GM12878 (cell line): ENCODE data around the gene CAMK2A. TPM values are rescaled to one million over a fixed set of nuclear protein-coding genes. Genes with fewer than 3 reads are reported as not detected.

ENCODE experiments used
- ATAC-seq: fragments of 200-7000 bp; cut with Tn5 transposase; 3 replicates; pipeline ENCODE4 v1.9.1; 2020; ENCODE audit warnings: mild to moderate bottlenecking, moderate library complexity
- BruUV-seq: library from RNA; stranded (reverse); fragments of 400-500 nt; replicated peaks from 2 replicates; lab custom pipeline; 2021; lab: Mats Ljungman, UMichigan
- CTCF ChIA-PET: fragments of 300-600 bp; sonication (Branson Sonifier 250); formaldehyde crosslinking; extraction: SDS; loops from one replicate; lab custom pipeline; 2021; ENCODE audit warnings: inconsistent platforms; lab: Yijun Ruan, JAX
- POLR2A ChIA-PET: fragments of 350-600 bp; formaldehyde crosslinking; extraction: SDS; loops from one replicate; lab custom pipeline; 2021; ENCODE audit warnings: inconsistent platforms; lab: Charles Lee
- RAD21 ChIA-PET: fragments of 300-600 bp; sonication (Branson Sonifier 250); formaldehyde crosslinking; loops from one replicate; lab custom pipeline; 2023; ENCODE audit warnings: antibody characterized with exemption; ENCODE audit not compliant: unreplicated experiment; lab: Charles Lee
- SMC1A ChIA-PET: fragments of 300-600 bp; sonication (Branson Sonifier 250); formaldehyde crosslinking; loops from one replicate; lab custom pipeline; 2023; ENCODE audit not compliant: unreplicated experiment, uncharacterized antibody; lab: Charles Lee
- DNase-seq: peaks from one replicate; pipeline ENCODE4 v3.0.0-alpha.2; 2011; ENCODE audit warnings: low read depth, low spot score
- FAIRE-seq: peaks from 3 replicates; lab custom pipeline; 2011; peaks lifted over from hg19 to GRCh38; lab: Jason Lieb, UNC
- H2AFZ ChIP-seq: 2 replicates; pipeline ENCODE4 v1.6.0; 2011; ENCODE audit warnings: low read depth, low read length, control low read depth; ENCODE audit not compliant: control insufficient read depth
- H3K27ac ChIP-seq: 2 replicates; pipeline ENCODE4 v1.5.1; 2011; ENCODE audit warnings: control low read depth; ENCODE audit not compliant: control insufficient read depth, insufficient read depth
- H3K27me3 ChIP-seq, 2 experiments: replicated peaks in 1 of 2; 2 replicates each; pipeline versions ENCODE4 v1.6.0 to v1.6.1; 2011; ENCODE audit warnings: low read length in 1 of 2; ENCODE audit not compliant: control insufficient read depth in 2 of 2, insufficient read depth in 2 of 2
- H3K36me3 ChIP-seq, 2 experiments: 2 replicates each; pipeline ENCODE4 v1.5.1; 2011; ENCODE audit warnings: low read length in 1 of 2; ENCODE audit not compliant: control insufficient read depth in 2 of 2, insufficient read depth in 2 of 2
- H3K4me1 ChIP-seq: 2 replicates; pipeline ENCODE4 v1.6.1; 2011; ENCODE audit warnings: mild to moderate bottlenecking, low read length, moderate library complexity, mixed read lengths; ENCODE audit not compliant: control insufficient read depth, insufficient read depth
- H3K4me2 ChIP-seq: 2 replicates; pipeline ENCODE4 v1.6.0; 2011; ENCODE audit warnings: control low read depth; ENCODE audit not compliant: control insufficient read depth, insufficient read depth
- H3K4me3 ChIP-seq: fragments of 200-600 bp; sonication (generic); 2 replicates; pipeline ENCODE4 v1.5.1; 2016
- H3K79me2 ChIP-seq: 2 replicates; pipeline ENCODE4 v1.6.0; 2011; ENCODE audit warnings: low read length; ENCODE audit not compliant: control insufficient read depth, insufficient read depth
- H3K9ac ChIP-seq: 2 replicates; pipeline ENCODE4 v1.8.0; 2011; ENCODE audit warnings: low read length, control low read depth, mixed read lengths; ENCODE audit not compliant: control insufficient read depth, insufficient read depth
- H3K9me3 ChIP-seq: replicated peaks from 3 replicates; pipeline ENCODE4 v1.5.1; 2011; ENCODE audit warnings: mild to moderate bottlenecking, low read length; ENCODE audit not compliant: control insufficient read depth, insufficient read depth
- H4K20me1 ChIP-seq: 2 replicates; pipeline ENCODE4 v1.6.0; 2011; ENCODE audit not compliant: control insufficient read depth, insufficient read depth
- ASH2L ChIP-seq: fragments of 300-600, 200-600 bp; sonication (generic); IDR thresholded peaks from 2 replicates; pipeline ENCODE4 v1.6.1; 2017; ENCODE audit warnings: low read depth, mild to moderate bottlenecking, borderline replicate concordance
- BRCA1 ChIP-seq: IDR thresholded peaks from 2 replicates; pipeline ENCODE4 v1.6.1; 2011; ENCODE audit warnings: low read depth, low read length, improper control_type of control experiment
- CUX1 ChIP-seq: IDR thresholded peaks from 2 replicates; pipeline ENCODE4 v1.6.1; 2012; ENCODE audit warnings: improper control_type of control experiment, low read depth, low read length; ENCODE audit not compliant: insufficient replicate concordance
- EED ChIP-seq: sonication (generic); IDR thresholded peaks from 2 replicates; pipeline ENCODE4 v1.6.1; 2016; ENCODE audit warnings: antibody characterized with exemption, low read depth
- GABPA ChIP-seq: IDR thresholded peaks from 2 replicates; pipeline ENCODE4 v1.6.1; 2014; ENCODE audit warnings: antibody characterized with exemption, low read depth, mild to moderate bottlenecking, inconsistent platforms
- KAT2A ChIP-seq: conservative IDR thresholded peaks from 2 replicates; pipeline ENCODE4 v1.6.1; 2011; ENCODE audit warnings: low read depth, low read length; ENCODE audit not compliant: control insufficient read depth
- PKNOX1 ChIP-seq: fragments of 450-650 bp; IDR thresholded peaks from 2 replicates; pipeline ENCODE4 v1.6.1; 2016; ENCODE audit warnings: mild to moderate bottlenecking
- POLR2AphosphoS2 ChIP-seq: IDR thresholded peaks from 2 replicates; pipeline ENCODE4 v1.6.1; 2011; ENCODE audit warnings: low read depth, mild to moderate bottlenecking, low read length, improper control_type of control experiment, moderate library complexity
- RBBP5 ChIP-seq: fragments of 200-600 bp; sonication (generic); conservative IDR thresholded peaks from 2 replicates; pipeline ENCODE4 v1.6.1; 2016
- RELA ChIP-seq: fragments of 450-650 bp; IDR thresholded peaks from 2 replicates; pipeline ENCODE4 v1.8.0; 2014; ENCODE audit warnings: borderline replicate concordance; ENCODE audit not compliant: partially characterized antibody
- SIN3A ChIP-seq: IDR thresholded peaks from 2 replicates; pipeline ENCODE4 v1.6.1; 2012; ENCODE audit warnings: low read depth, low read length, improper control_type of control experiment
- SP1 ChIP-seq: IDR thresholded peaks from one replicate; pipeline ENCODE4 v1.6.1; 2011; ENCODE audit warnings: low read depth, low read length
- YY1 ChIP-seq: IDR thresholded peaks from 2 replicates; pipeline ENCODE4 v1.6.1; 2011; ENCODE audit warnings: low read depth, mild to moderate bottlenecking, low read length
- WGBS: methylation state at CpG from one replicate; pipeline ENCODE4 v1.1.6; 2016; ENCODE audit warnings: low lambda C conversion rate; ENCODE audit not compliant: insufficient replicate concordance, insufficient coverage; ENCODE audit errors: missing lambda C conversion rate; 5-methylcytosine and 5-hydroxymethylcytosine counted together
- in situ Hi-C: fragments of 300-500 bp; cut with MboI; formaldehyde crosslinking; loops from 9 replicates; pipeline ENCODE4 v1.14.3; 2018; ENCODE audit warnings: mixed read lengths
- intact Hi-C: fragments of 100-400 bp; cut with micrococcal nuclease; formaldehyde crosslinking; loops from one replicate; pipeline ENCODE4 v1.14.2; 2022; ENCODE audit not compliant: unreplicated experiment
- polyA plus RNA-seq, 11 experiments: library from polyadenylated mRNA; depleted of rRNA in 4 of 11; unstranded in 6 of 11; stranded (reverse) in 5 of 11; fragments of >200 nt; fragmentation: Nextera tagmentation in 4 of 11; fragmentation: Illumina TruSeq in 1 of 11; extraction: Ambion mirVana in 4 of 11; extraction: Trizol in 1 of 11; gene quantifications; 1 replicate in 1 of 11; 2 replicates in 10 of 11; pipeline versions ENCODE4 v1.2.1 to v1.2.3, GENCODE V29; 2011 to 2016; ENCODE audit warnings: inconsistent platforms in 2 of 11, missing spikeins in 2 of 11, low read depth in 1 of 11
- total RNA-seq, 4 experiments: library from RNA; depleted of rRNA in 3 of 4; stranded (reverse); fragments of >200 nt in 3 of 4; fragmentation: Illumina TruSeq in 1 of 4; extraction: Trizol in 1 of 4; gene quantifications; 2 replicates each; pipeline versions ENCODE4 v1.2.1 to v1.2.3, GENCODE V29; 2013 to 2021

The CAMK2A gene
- total and polyA plus RNA-seq, 10 of the 15 experiments (the other 5 are each of a cell fraction or from before 2014, with no cell fraction given): 0.11 TPM; not detected in 9

DNA sequence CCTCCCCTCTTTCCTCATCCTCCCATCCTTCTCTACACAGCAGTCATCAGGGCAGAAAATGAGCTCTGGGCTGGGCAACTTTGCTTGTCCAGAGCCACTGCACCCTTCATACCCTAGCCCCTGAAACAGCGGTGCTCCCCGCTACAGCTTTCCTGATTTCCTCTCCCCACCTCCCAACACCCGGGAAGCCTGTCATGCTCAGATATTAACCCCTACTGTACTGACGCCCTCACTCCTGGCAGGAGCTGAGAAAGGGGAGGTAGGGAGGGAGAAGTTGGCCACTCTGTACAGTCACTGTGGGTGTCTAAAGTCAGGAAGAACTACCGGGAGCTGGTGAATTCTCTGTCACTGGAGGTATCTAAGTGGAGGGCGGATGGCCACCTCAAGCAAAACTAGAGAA, 782 bp downstream of the CAMK2A start:
- no peaks in the 10 kb centered on the region for H3K79me2 ChIP-seq
- DNase-seq: no peak
- H3K9me3 ChIP-seq: no peaks in the 10 kb centered on the region
- in situ Hi-C loops: no loop called here
- H3K4me3 ChIP-seq: no peak overlapping the region
- H3K4me2 ChIP-seq: no peak overlapping the region
- FAIRE-seq: no peak
- no peak overlapping the region for H3K9ac ChIP-seq
- H3K4me1 ChIP-seq: no peaks in the 10 kb centered on the region
- POLR2A ChIA-PET: no interaction called here
- no peaks in the 10 kb centered on the region for H4K20me1 ChIP-seq
- BruUV-seq: no TSS peak
- RAD21 ChIA-PET: no interaction called here
- H3K27me3 ChIP-seq: no peaks in the 10 kb centered on the region; a peak in 1 of 4 replicates
- CTCF ChIA-PET: interaction anchor here (0.5 kb wide), 1 partner anchor 150 kb away, joined by 3 read pairs; no protein-coding TSS in a partner anchor
- 12% methylated on average over 6 of the region's 6 CpGs for WGBS
- TF ChIP-seq SP1 (no peak), PKNOX1 (no peak), GABPA (no peak), YY1 (no peak), RBBP5 (no peak)
- TF ChIP-seq, all 136 proteins: peak for 0
- SMC1A ChIA-PET: no interaction called here
- Histone ChIP-seq H2AFZ (no peak overlapping the region), H3K36me3 (no peaks in the 10 kb centered on the region), H3K27ac (no peak overlapping the region)
- ATAC-seq: no peak
- intact Hi-C loops: no loop called here

- WGBS: 25% methylated on average over 4 of the region's 4 CpGs
- POLR2A ChIA-PET: interaction anchor here (0.6 kb wide), 1 partner anchor 196 kb away, joined by 3 read pairs; no protein-coding TSS in a partner anchor
- Histone ChIP-seq H3K9me3 (no peaks in the 10 kb centered on the region), H3K4me3 (no peak overlapping the region), H2AFZ (no peak overlapping the region), H3K9ac (no peak overlapping the region), H3K27me3 (no peaks in the 10 kb centered on the region; a peak in 1 of 4 replicates), H3K4me2 (no peak overlapping the region), H3K79me2 (no peaks in the 10 kb centered on the region), H4K20me1 (no peaks in the 10 kb centered on the region), H3K27ac (no peak overlapping the region), H3K36me3 (no peaks in the 10 kb centered on the region), H3K4me1 (no peaks in the 10 kb centered on the region)
- no peak for ATAC-seq
- RAD21 ChIA-PET: no interaction called here
- CTCF ChIA-PET: interaction anchor here (0.5 kb wide), 1 partner anchor 150 kb away, joined by 3 read pairs; no protein-coding TSS in a partner anchor
- SMC1A ChIA-PET: no interaction called here
- no peak for FAIRE-seq
- DNase-seq: no peak
- no TSS peak for BruUV-seq
- in situ Hi-C loops: no loop called here
- intact Hi-C loops: no loop called here
- no peak for TF ChIP-seq CUX1
- TF ChIP-seq SIN3A: no peak
- TF ChIP-seq KAT2A: no peak
- TF ChIP-seq BRCA1: no peak
- no peak for TF ChIP-seq POLR2AphosphoS2
- TF ChIP-seq ASH2L: no peak
- TF ChIP-seq EED: no peak
- no peak for TF ChIP-seq RELA
These were observed 1.2 kb downstream of the CAMK2A start for GRCh38 chr5:150288361-150288760.
